Psoas muscle (tissue), 8 donors: ENCODE measurements around the gene PRPF8. TPM values are rescaled to one million over a fixed set of nuclear protein-coding genes. Genes with fewer than 3 reads are reported as not detected.

Experiments
- ATAC-seq, 4 donors: fragments of 200-7000 bp; cut with Tn5 transposase; one replicate each; pipeline ENCODE4 v1.9.1; 2020; ENCODE audit warnings: moderate library complexity in 3 of 4, mild to moderate bottlenecking in 2 of 4
- DNase-seq, 2 donors: peaks; one replicate each; pipeline ENCODE4 v3.0.0-alpha.2; 2020
- H3K27ac ChIP-seq: fragments of 200-600 bp; one replicate; pipeline ENCODE4 v1.8.0; 2022
- H3K27me3 ChIP-seq, 3 donors: fragments of 200-600 bp in 1 of 3; one replicate each; pipeline versions ENCODE4 v1.6.1 to v1.8.0; 2013 to 2022; ENCODE audit warnings: low read length in 2 of 3, mild to moderate bottlenecking in 2 of 3, moderate library complexity in 1 of 3; ENCODE audit not compliant: insufficient read depth in 3 of 3
- H3K36me3 ChIP-seq, 2 donors: fragments of 200-600 bp in 1 of 2; one replicate each; pipeline versions ENCODE4 v1.6.1 to v1.8.0; 2013 to 2022; ENCODE audit warnings: low read depth in 1 of 2, mild to moderate bottlenecking in 1 of 2, moderate library complexity in 1 of 2; ENCODE audit not compliant: insufficient read depth in 1 of 2
- H3K4me1 ChIP-seq: fragments of 200-600 bp; one replicate; pipeline ENCODE4 v1.8.0; 2022
- H3K4me3 ChIP-seq: fragments of 200-600 bp; one replicate; pipeline ENCODE4 v1.8.0; 2022; ENCODE audit warnings: mild to moderate bottlenecking
- H3K9me3 ChIP-seq: fragments of 200-600 bp; one replicate; pipeline ENCODE4 v1.8.0; 2022
- CTCF ChIP-seq: fragments of 200-600 bp; IDR thresholded peaks from one replicate; pipeline ENCODE4 v1.8.0; 2022; ENCODE audit warnings: antibody characterized with exemption
- WGBS, 3 donors: extraction: QIAGEN DNeasy Blood & Tissue Kit; methylation state at CpG; one replicate each; pipeline versions ENCODE4 v1.1.6 to v1.1.7; 2013; 5-methylcytosine and 5-hydroxymethylcytosine counted together
- intact Hi-C, 2 donors: fragments of 100-400 bp; cut with DNase I; formaldehyde crosslinking; loops; one replicate each; pipeline versions ENCODE4 v1.11.0 to v1.14.2; 2022
- polyA plus RNA-seq, 3 donors: library from polyadenylated mRNA; stranded (reverse); fragments of 200-250 nt; gene quantifications; one replicate each; pipeline ENCODE4 v1.2.3, GENCODE V29; 2013
- total RNA-seq, 4 donors: library from RNA; stranded (reverse); fragmentation: NEBNext Ultra II Directional in 2 of 4; extraction: Animal tissue kit (Norgen Biotek cat#: 25700) in 2 of 4; gene quantifications; one replicate each; pipeline versions ENCODE4 v1.2.1 to v1.2.4, GENCODE V29; 2021 to 2023
- donor health status: healthy with polysubstance abuse.
- donor health status: DM: no; HTN: no; CAD: no; lungs with moderate emphysema.
- donor health status: Bipolar disorder and iron deficiency.
- donor health status: healthy.
- donor health status: DM: yes; HTN: yes; CAD: no.
- donor health status: DM: no; HTN: no; CAD: no.
- donor health status: DM: no; HTN: no; CAD: no.
- donor health status: DM: yes; HTN: yes; CAD: no.

PRPF8 gene
- total and polyA plus RNA-seq, 7 donors = 84.8 to 305 (median 218) TPM

GRCh38 chr17:1620486-1620885 lies 64.2 kb downstream of the PRPF8 start:
- Histone ChIP-seq H3K9me3 (no peaks in the 10 kb centered on the region), H3K4me3 (no peak overlapping the region), H3K36me3 (peaks cover 0 to 44% of the 10 kb centered on the region in 2 donors), H3K4me1 (peaks cover 5% of the 10 kb centered on the region), H3K27me3 (no peaks in the 10 kb centered on the region), H3K27ac (no peak overlapping the region)
- ATAC-seq = peak in 1 of 4 donors; percentile 4
- WGBS, 3 donors = 83 to 90% (median 87%) methylated on average over 12 to 13 of the region's 13 CpGs
- DNase-seq = no peak
- intact Hi-C loops = no loop called here
- TF ChIP-seq CTCF = no peak

GRCh38 chr17:1617620-1618174 lies 67.0 kb downstream of the PRPF8 start:
- no peaks in the 10 kb centered on the region for H3K9me3 ChIP-seq
- no peak for TF ChIP-seq CTCF
- H3K27me3 ChIP-seq = no peaks in the 10 kb centered on the region
- peaks cover 0 to 43% of the 10 kb centered on the region in 2 donors for H3K36me3 ChIP-seq
- ATAC-seq (peak; percentile 50 to 76 (median 70)), DNase-seq (peak in 1 of 2 donors; percentile 50)
- H3K4me1 ChIP-seq = peaks cover 5% of the 10 kb centered on the region
- no peak overlapping the region for H3K4me3 ChIP-seq
- 63 to 69% (median 63%) methylated on average over 20 of the region's 20 CpGs for WGBS, 3 donors
- H3K27ac ChIP-seq = peak overlapping the region; percentile 30
- intact Hi-C loops = no loop called here

- no peaks in the 10 kb centered on the region for H3K9me3 ChIP-seq
- no peak overlapping the region for H3K4me3 ChIP-seq
- intact Hi-C loops = no loop called here
- H3K27ac ChIP-seq = no peak overlapping the region
- DNase-seq (no peak), ATAC-seq (no peak)
- peaks cover 5% of the 10 kb centered on the region for H3K4me1 ChIP-seq
- peaks cover 0 to 48% of the 10 kb centered on the region in 2 donors for H3K36me3 ChIP-seq
- TF ChIP-seq CTCF = no peak
- H3K27me3 ChIP-seq = no peaks in the 10 kb centered on the region
- WGBS, 3 donors = 82 to 86% (median 83%) methylated on average over 13 of the region's 13 CpGs
Measured at GRCh38 chr17:1616101-1616500, 68.6 kb downstream of the PRPF8 start.

GRCh38 chr17:1612400-1612799 lies 72.3 kb downstream of the PRPF8 start:
- ATAC-seq = no peak
- H3K4me3 ChIP-seq = no peak overlapping the region
- TF ChIP-seq CTCF = no peak
- no peaks in the 10 kb centered on the region for H3K27me3 ChIP-seq
- no peak for DNase-seq
- H3K4me1 ChIP-seq = no peaks in the 10 kb centered on the region
- peaks cover 0 to 48% of the 10 kb centered on the region in 2 donors for H3K36me3 ChIP-seq
- intact Hi-C loops = no loop called here
- 70 to 72% (median 71%) methylated on average over 16 of the region's 16 CpGs for WGBS, 3 donors
- H3K9me3 ChIP-seq = no peaks in the 10 kb centered on the region
- H3K27ac ChIP-seq = no peak overlapping the region

- no peak for TF ChIP-seq CTCF
- no peak for DNase-seq
- 87 to 88% (median 87%) methylated on average over 10 of the region's 10 CpGs for WGBS, 3 donors
- no peaks in the 10 kb centered on the region for H3K9me3 ChIP-seq
- ATAC-seq = no peak
- intact Hi-C loops = no loop called here
- no peak overlapping the region for H3K4me3 ChIP-seq
- no peaks in the 10 kb centered on the region for H3K27me3 ChIP-seq
- no peak overlapping the region for H3K27ac ChIP-seq
- no peaks in the 10 kb centered on the region for H3K4me1 ChIP-seq
- peaks cover 0 to 43% of the 10 kb centered on the region in 2 donors for H3K36me3 ChIP-seq
Measured at GRCh38 chr17:1611715-1612114, 73.0 kb downstream of the PRPF8 start.
